HG02798 (cell line): ENCODE measurements around the gene CDK7.
A peak's percentile ranks its signal among the peaks of the same experiment; 100 is the strongest.
"Not testable (repeated sequence)": the region's sequence is repeated elsewhere in the genome, so short reads cannot be mapped to it uniquely, and the experiment has no call there.

ENCODE experiments used
- ATAC-seq: cut with Tn5 transposase; IDR thresholded peaks from one replicate; pipeline ENCODE4 v1.9.1; 2021; ENCODE audit warnings: mild to moderate bottlenecking; ENCODE audit not compliant: unreplicated experiment, poor library complexity

Gene CDK7

DNA sequence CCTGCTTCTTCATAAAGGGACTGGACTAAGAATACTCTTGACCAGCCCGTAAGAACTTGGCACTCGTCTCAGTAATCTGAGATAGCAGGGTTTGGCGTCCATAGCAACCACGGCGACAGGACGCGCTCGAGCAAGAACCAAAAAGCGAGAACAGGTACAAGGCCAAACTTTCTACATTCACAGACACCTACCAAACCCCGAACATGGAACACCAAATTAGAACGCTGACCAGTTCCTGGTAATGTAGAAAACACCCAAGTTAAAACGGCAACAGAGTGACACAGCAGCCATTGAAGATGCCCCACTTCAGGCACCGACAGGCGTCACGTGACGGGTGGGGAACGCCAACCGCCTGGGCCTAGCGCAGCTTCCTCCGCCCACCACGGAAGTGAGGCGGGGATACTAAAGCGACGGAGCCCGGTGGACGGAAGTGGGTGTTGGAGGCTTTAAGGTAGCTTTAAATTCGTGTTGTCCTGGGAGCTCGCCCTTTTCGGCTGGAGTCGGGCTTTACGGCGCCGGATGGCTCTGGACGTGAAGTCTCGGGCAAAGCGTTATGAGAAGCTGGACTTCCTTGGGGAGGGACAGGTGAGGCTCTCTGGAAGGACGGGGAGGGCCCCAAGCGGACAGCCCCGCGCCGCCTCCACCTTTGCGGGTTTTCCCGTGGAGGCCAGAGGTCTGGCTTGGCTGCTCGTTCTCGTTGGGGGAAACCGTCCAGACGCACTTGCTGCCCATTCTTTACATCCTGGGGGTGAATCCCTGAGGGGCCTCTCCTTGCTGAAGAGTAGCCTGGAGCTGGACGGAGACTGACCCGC lies at the start of gene CDK7:
CDK7 (plus strand) TSS at position 430 of the 812 bp plus-strand sequence; CDS start at position 520, 90 bp downstream.
- ATAC-seq = peak; percentile 99

DNA sequence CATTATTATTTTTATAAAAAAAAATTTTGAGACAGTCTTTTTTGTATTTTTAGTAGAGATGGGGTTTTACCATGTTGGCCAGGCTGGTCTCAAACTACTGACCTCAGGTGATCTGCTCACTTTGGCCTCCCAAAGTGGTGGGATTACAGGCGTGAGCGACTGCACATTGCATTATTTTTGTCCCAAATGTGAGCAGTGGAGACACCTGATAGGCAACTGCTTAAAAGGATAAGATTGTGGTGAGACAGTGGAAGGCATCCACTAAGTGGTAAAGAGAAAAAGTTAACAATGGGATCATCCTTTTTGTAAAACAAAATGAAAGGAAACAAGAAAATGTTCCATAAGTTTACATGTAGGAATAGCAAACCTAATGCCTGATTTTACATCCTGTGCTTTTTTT lies 47.3 kb upstream of the CDK7 start:
- ATAC-seq = no peak

DNA sequence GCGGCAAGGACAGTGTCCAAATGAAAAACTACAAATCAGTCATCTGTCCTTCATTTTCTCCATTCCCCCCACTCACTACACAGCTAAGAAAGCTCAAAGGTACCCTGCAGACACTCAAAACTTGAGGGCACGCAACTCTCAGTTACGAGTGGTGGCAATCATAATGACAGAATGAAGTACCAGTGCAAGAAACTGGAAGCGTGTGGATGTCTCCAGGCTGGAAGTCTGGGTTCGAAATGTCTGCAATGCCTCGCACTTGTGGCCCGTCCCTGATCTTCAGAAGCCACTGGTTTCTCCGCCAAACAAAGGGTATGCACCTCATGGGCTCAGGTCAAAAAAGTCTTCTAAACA lies 45.9 kb upstream of the CDK7 start:
- no peak for ATAC-seq

DNA sequence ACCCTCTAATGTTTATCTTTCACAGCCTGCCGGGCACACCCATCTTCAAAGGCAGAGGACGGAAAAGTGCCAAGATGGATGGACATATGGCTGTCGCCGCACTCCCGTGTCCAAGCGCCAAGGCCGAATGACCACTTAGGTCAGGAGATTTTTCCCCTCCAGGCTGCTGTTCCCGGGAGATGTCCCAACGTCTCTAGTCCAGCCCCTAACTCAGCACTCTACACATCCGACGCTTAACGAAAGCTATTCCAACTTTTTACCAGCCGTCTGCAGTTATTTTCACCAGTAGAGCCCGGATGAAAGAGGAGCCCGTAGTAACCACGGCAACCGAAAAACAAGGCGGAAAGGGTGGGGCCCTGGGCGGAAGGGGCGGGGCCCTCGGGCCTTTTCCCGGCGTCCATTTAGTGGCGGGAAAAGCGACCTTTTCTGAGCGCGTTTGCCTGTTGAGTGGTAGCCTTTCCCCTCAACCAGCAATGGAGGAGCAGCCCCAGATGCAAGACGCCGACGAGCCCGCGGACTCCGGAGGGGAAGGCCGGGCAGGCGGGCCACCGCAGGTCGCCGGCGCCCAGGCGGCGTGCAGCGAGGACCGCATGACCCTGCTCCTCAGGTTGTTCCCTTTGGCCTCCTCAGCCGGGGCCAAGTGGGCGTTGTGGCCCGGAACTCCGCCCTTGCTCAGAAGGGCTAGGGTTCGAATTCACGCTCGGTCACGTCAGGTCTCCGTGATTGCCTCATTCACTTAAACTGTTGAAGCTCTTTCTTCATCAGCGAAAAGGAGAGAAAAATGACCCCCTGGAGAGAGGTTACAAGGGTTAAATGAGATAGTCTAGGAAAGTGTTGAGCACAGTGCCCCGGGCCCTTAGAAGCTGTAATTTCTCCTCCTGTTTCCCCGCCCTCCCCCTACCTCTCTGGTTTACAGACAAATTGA lies 45.3 kb upstream of the CDK7 start, which contains the start of gene CENPH:
CENPH (plus strand) TSS at position 422 of the 925 bp plus-strand sequence; CDS start at position 474, 52 bp downstream.
- peak; percentile 96 for ATAC-seq

DNA sequence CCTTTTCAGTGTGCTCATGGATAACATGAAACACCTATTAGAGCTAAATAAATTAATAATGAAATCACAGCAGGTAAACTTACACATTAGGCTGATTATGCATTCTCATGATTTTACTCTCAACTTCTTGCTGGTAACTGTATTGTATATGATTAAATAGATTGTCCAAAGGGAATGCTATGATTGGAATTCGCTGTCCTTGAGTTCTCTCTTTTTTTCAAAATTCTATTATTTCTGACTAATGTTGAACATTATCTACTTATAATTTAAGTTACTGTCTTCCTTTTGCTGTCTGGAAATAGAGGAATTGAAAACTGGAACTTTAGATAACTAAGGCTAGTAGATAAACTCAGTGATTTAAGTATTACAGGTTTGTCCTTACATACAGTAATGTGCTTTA lies 32.2 kb upstream of the CDK7 start:
- ATAC-seq = no peak

DNA sequence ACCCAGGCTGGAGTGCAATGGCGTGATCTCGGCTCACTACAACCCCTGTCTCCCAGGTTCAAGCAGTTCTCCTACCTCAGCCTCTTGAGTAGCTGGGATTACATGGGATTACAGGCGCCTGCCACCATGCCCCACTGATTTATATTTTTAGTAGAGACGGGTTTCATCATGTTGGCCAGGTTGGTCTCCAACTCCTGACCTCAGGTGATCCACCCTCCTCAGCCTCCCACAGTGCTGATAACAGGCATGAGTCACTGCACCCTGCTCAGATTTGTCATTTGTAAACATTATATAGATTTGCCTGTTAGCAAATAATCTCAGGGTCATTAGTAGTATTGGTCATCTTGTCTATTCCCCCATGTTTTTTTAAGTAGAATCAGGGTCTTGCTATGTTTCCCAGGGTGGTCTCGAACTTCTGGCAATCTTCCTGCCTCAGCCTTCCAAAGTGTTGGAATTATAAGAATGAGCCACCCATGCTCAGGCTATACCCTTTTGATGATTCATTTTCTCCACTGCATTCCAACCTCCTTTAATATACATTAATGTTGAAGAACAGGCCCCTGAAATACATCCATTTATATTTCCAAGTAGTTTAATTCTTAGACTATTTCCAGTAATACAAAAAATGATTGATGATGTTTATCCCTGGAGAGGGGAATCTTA lies 28.0 kb upstream of the CDK7 start:
- ATAC-seq = no peak

DNA sequence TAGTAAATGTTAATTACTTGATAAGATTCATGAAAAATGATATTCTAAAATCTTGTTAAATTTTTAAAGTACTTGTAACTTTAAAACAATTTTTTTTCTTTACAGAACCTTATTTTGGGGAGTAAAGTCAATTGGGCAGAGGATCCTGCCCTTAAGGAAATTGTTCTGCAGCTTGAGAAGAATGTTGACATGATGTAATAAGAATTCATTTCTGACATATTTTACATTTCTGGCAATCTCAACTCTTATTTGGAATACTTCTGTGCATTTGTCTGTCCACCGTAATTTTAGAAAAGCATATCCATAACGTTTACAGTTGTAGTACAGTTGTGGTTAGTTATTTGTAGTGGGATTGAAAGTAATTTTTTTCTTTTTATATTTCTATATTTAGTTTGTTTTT lies 25.1 kb upstream of the CDK7 start:
- ATAC-seq = no peak

DNA sequence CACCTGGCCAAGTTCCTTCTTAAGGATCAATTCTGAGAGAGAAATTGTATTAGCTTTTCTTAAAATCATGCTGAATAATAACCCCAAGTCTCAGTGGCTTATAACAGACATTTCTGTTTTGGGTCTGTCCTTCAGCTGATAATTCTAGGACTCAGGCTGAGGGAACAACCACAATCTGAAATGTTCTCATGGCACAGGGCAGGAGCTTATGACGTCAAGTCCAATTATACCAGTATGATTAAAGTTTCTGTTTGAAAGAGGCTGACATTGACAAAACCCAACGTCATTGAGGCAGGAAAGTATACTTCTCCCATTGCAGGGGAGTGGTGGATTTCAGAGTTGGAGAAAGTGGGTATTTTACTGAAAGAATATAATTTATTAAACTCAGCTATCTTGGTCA lies 23.5 kb upstream of the CDK7 start:
- no peak for ATAC-seq

DNA sequence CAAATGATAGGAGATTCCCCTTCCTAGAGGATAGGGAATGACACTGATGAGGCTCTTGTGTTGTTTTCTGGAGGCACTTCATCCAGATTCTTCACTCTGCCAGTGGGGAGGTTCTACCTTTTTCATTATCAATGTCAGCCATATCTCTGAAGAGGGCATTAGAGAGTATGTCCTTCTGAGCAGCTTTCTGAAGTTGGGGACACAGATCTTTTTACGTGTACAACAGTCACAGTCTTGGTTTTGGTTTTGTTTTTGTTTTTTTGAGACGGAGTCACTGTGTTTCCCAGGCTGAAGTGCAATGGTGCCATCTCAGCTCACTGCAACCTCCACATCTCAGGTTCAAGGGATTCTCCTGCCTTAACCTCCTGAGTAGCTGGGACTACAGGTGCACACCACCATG lies 22.7 kb upstream of the CDK7 start:
- ATAC-seq = no peak

DNA sequence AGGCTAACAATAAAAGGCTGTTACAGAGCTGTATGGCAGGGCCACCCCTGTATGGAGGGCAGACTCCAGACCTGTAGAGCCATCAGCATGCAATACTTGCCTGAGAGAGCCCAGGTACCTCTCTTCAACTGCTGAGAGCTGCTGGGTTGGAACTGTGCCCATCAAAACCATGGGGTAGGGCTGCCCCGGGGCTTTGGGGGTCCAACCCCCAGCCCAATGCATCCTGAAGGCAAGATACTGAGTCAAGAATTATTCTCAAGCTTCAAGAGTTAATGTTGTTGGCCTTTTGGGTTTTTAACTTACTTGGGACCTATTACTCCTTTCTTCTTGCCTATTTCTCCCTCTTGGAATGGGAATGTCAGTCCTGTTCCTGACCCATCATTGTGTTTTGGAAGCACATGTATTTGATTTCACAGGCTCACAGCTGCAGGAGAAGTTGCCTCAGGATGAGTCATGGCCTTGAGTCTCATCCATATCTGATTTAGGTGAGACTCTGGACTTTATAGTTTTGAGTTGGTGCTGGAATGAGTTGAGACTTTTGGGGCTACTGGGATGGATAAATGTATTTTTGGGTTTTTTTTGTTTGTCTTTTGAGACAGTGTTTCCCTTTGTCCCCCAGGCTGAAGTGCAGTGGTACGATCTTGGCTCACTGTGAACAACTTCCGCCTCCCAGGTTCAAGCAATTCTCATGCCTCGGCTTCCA lies 21.0 kb upstream of the CDK7 start:
- no peak for ATAC-seq

DNA sequence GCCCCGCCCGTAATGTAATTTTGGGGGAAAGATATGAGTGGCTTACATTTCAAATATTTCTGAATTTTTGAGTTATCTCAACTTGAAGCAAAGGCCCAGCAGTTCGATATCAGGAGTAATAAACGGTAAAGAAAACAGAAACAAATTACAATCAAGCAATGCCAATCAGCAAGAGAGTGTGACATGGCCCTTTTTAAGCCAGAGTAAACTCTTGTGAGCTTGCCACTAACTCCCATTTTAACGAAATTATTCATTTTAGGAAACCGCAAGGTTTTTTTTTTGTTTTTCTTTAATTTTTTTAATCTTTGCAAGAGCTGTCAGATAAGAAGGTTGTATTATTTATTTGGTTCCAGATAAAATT lies 17.6 kb upstream of the CDK7 start:
- ATAC-seq = no peak

DNA sequence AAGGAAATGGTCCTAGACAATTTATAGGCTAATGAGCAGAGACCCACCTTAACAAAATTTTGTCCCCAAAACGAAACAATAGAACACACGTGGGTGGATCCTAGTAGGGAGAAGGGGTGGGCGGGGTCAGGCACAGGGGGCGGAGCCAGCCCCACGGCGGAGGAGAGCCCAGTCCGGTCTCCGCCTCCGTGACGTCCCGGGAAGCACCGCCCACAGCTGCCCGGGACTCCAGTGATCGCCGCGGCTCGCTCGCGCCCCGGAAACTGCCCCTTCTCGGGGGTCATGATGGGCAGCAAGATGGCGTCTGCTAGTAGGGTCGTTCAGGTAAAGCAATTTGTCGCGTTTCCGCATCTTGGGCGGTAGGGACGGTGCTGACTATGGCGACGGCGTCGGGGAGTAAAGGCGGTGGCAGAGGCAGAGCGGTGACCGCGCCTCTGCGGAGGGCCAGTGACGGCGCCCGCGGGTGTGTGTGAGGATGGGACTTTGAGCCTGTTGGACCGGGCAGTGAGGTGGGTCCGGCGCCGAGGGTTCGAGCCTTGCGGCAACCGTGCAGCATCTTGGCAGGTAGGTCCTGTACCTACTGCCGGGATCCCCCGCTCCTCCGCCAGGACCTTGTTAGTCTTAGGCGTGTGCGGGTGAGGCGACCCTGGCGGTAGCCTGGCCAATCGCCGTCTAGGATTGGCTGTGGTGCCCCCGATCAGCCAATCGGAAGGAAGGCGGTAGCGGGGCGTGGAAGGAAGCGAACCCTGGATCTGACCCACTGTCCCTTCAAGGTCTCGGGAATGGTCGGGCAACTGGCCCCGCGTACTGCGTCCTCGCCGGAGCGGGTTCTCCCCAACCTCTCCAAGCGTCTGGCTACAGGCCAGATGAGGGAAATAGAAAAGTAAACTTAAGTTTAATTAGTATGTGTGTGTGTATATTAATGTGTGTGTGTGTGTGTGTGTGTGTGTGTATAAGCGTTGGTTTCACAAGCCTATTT lies 16.8 kb upstream of the CDK7 start:
- ATAC-seq = peak; percentile 94

DNA sequence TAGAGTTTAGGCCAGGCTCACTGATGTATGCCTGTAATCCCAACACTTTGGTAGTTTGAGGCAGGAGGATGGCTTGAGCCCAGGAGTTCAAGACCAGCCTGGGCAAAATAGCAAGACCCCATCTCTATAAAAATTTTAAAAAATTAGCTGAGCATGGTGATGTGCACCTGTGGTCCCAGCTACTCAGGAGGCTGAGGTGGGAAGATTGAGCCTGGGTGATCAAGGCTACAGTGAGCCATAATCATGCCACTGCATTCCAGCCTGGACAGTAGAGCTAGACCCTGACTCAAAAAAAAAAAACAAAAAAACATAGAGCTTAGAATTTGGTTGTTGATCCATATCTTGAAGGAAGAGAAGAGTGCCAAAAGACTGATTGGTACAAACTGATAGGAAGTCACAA lies 14.7 kb upstream of the CDK7 start:
- no peak for ATAC-seq

DNA sequence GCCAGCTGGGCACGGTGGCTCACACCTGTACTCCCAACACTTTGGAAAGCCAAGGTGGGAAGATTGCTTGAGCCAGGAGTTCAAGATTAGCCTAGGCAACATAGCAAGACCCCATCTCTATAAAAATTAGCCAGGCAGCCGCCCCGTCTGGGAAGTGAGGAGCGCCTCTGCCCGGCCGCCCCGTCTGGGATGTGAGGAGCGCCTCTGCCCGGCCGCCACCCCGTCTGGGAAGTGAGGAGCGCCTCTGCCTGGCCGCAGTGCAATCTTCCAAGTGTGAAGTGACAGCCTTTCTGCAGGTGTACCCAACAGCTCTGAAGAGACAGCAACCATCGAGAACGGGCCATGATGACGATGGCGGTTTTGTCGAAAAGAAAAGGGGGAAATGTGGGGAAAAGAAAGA lies 14.3 kb upstream of the CDK7 start:
- ATAC-seq = not testable (repeated sequence)

DNA sequence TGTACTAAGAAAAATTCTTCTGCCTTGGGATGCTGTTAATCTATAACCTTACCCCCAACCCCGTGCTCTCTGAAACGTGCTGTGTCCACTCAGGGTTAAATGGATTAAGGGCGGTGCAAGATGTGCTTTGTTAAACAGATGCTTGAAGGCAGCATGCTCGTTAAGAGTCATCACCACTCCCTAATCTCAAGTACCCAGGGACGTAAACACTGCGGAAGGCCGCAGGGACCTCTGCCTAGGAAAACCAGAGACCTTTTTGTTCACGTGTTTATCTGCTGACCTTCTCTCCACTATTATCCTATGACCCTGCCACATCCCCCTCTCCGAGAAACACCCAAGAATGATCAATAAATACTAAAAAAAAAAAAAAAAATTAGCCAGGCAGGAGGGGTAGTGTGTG lies 13.9 kb upstream of the CDK7 start:
- ATAC-seq = not testable (repeated sequence)

DNA sequence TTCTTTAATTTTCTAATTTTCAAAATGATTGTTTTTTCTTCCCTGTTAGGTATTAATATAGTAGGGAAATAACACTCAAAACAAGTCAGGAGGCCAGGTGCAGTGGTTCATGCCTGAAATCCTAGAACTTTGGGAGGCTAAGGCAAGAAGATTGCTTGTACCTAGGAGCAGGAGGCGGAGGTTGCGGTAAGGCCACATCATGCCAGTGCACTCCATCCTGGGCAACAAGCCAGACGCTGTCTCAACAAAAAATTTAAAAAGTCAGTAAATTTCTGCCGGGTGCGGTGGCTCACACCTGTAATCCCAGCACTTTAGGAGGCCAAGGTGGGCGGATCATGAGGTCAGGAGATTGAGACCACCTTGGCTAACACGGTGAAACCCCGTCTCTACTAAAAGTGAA lies 10.2 kb upstream of the CDK7 start:
- ATAC-seq = no peak

DNA sequence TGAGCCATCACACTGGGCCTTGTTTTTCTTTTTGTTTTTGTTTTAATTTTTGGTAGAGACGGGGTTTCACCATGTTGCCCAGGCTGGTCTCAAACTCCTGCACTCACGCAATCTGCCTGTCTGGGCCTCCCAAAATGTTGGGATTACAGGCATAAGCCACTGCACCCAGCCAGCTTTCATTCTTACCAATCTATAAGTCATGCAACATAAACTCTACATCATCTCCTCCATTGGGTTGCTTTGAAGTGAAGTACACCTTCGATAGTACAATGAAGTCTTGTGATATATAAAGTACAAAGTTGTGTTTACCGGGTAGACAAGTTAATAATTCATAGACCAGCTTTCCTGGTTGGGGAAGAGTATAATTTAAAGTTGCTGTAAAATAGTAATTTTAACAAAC lies 8.8 kb upstream of the CDK7 start:
- no peak for ATAC-seq

DNA sequence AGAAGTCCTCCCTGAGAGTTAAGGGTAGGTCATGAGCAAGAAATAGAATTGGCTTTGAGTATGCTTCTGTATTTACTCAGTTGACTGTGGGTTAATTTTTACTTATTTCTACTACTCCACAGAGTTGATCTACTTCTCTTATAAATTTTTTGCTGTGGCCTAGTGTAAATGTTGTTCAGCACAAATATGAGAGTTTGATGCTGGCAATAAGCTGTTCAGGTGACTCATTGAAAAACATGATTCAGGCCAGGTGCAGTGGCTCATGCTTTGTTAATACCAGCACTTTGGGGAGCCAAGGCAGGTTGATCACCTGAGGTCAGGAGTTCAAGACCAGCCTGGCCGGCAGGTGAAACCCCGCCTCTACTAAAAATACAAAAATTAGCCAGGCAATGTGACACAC lies 4.5 kb upstream of the CDK7 start:
- no peak for ATAC-seq

DNA sequence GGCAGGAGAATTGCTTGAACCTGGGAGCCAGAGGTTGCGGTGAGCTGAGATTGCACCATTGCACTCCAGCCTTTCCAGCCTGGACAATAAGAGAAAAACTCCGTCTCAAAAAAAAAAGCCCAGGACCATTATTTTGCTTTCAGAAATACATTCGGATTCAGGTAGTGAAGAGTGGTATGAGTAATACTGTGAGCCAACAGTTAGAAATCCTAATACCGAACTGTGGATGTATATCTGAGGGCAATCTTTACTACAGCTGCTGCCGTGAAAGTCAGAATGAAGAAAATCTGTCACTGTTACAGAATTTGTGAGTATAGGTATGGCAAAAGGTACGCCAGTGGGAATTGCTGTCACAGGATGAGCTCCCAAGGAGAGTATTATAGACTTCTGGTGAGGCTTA lies 3.4 kb upstream of the CDK7 start:
- no peak for ATAC-seq
